ENCODE measurements around the gene GMPR2.

Gene GMPR2

GRCh38 chr14:24277071-24277470 is 44.3 kb downstream of the GMPR2 start:
- Histone ChIP-seq H3K79me2 (ENCODE audit: insufficient read depth, low read length) (0 out of 2 replicates have a peak, but pooled peaks cover 2% of the 10 kb centered on the region), H3K27me3 (ENCODE audit: low read length) (no peaks in the 10 kb centered on the region), H3K27ac (ENCODE audit: low read depth, low read length) (no peak overlapping the region), H2AFZ (ENCODE audit: low read depth, low read length, severe bottlenecking) (no peak overlapping the region), H3F3A (ENCODE audit: insufficient read depth) (peaks cover 8% of the 10 kb centered on the region), H3K9me2 (replicated peaks; ENCODE audit: insufficient read depth, low read length) (no peaks in the 10 kb centered on the region), H4K20me1 (ENCODE audit: low read depth, low read length) (no peaks in the 10 kb centered on the region), H3K9ac (ENCODE audit: low read length) (no peak overlapping the region), H3K9me3 (ENCODE audit: insufficient read depth, low read length) (no peaks in the 10 kb centered on the region), H3K4me3 (ENCODE audit: insufficient read depth, low read length, poor library complexity, severe bottlenecking) (no peak overlapping the region), H3K4me2 (ENCODE audit: low read depth, low read length, poor library complexity, severe bottlenecking) (no peak overlapping the region), H3K36me3 (ENCODE audit: low read length) (no peaks in the 10 kb centered on the region)
- TF ChIP-seq EZH2phosphoT487 (conservative IDR thresholded peaks at IDR 0.05; ENCODE audit: low read length) (no peak), CTCF (IDR thresholded peaks at IDR 0.05; ENCODE audit: insufficient read depth, low read length, poor library complexity, severe bottlenecking) (no peak)

- Histone ChIP-seq H3F3A (ENCODE audit: insufficient read depth) (peaks cover under 1% of the 10 kb centered on the region; the same call in 1 of the 2 replicates), H3K27ac (ENCODE audit: low read depth, low read length) (no peak overlapping the region), H3K9me3 (ENCODE audit: insufficient read depth, low read length) (no peaks in the 10 kb centered on the region), H3K36me3 (ENCODE audit: low read length) (no peaks in the 10 kb centered on the region), H4K20me1 (ENCODE audit: low read depth, low read length) (no peaks in the 10 kb centered on the region), H3K4me2 (ENCODE audit: low read depth, low read length, poor library complexity, severe bottlenecking) (no peak overlapping the region), H3K9me2 (replicated peaks; ENCODE audit: insufficient read depth, low read length) (no peaks in the 10 kb centered on the region), H3K79me2 (ENCODE audit: insufficient read depth, low read length) (0 out of 2 replicates have a peak, but pooled peaks cover under 1% of the 10 kb centered on the region), H3K4me3 (ENCODE audit: insufficient read depth, low read length, poor library complexity, severe bottlenecking) (no peak overlapping the region), H3K9ac (ENCODE audit: low read length) (no peak overlapping the region), H3K27me3 (ENCODE audit: low read length) (no peaks in the 10 kb centered on the region), H2AFZ (ENCODE audit: low read depth, low read length, severe bottlenecking) (no peak overlapping the region)
- TF ChIP-seq CTCF (IDR thresholded peaks at IDR 0.05; ENCODE audit: insufficient read depth, low read length, poor library complexity, severe bottlenecking) = no peak
- no peak for TF ChIP-seq EZH2phosphoT487 (conservative IDR thresholded peaks at IDR 0.05; ENCODE audit: low read length)
Observed at GRCh38 chr14:24277606-24278321, 45.0 kb downstream of the GMPR2 start.

GRCh38 chr14:24278424-24278823 is 45.7 kb downstream of the GMPR2 start:
- Histone ChIP-seq H3K27me3 (ENCODE audit: low read length) (no peaks in the 10 kb centered on the region), H3K9me3 (ENCODE audit: insufficient read depth, low read length) (no peaks in the 10 kb centered on the region), H3K9ac (ENCODE audit: low read length) (no peak overlapping the region), H3K36me3 (ENCODE audit: low read length) (no peaks in the 10 kb centered on the region), H4K20me1 (ENCODE audit: low read depth, low read length) (no peaks in the 10 kb centered on the region), H2AFZ (ENCODE audit: low read depth, low read length, severe bottlenecking) (no peak overlapping the region), H3F3A (ENCODE audit: insufficient read depth) (no peaks in the 10 kb centered on the region), H3K9me2 (replicated peaks; ENCODE audit: insufficient read depth, low read length) (no peaks in the 10 kb centered on the region), H3K4me2 (ENCODE audit: low read depth, low read length, poor library complexity, severe bottlenecking) (no peak overlapping the region), H3K4me3 (ENCODE audit: insufficient read depth, low read length, poor library complexity, severe bottlenecking) (no peak overlapping the region), H3K79me2 (ENCODE audit: insufficient read depth, low read length) (no peaks in the 10 kb centered on the region), H3K27ac (ENCODE audit: low read depth, low read length) (no peak overlapping the region)
- no peak for TF ChIP-seq CTCF (IDR thresholded peaks at IDR 0.05; ENCODE audit: insufficient read depth, low read length, poor library complexity, severe bottlenecking)
- TF ChIP-seq EZH2phosphoT487 (conservative IDR thresholded peaks at IDR 0.05; ENCODE audit: low read length) = no peak
